ENCODE data around the gene ZCCHC7.

GRCh38 chr9:37378613-37379004 lies 258.2 kb downstream of the ZCCHC7 start:
- TF ChIP-seq CTCF (IDR thresholded peaks at IDR 0.05; ENCODE audit: poor library complexity, severe bottlenecking): no peak
- TF ChIP-seq REST (IDR thresholded peaks at IDR 0.05; ENCODE audit: borderline replicate concordance): no peak
- TF ChIP-seq POLR2AphosphoS5 (IDR thresholded peaks at IDR 0.05): no peak

All from neural cell (in vitro differentiated cells).